Smooth muscle cell (in vitro differentiated cells): Measurements from ENCODE around the gene ABHD4. TPM values are rescaled to one million over a fixed set of nuclear protein-coding genes. Genes with fewer than 3 reads are reported as not detected.
A peak's percentile ranks its signal among the peaks of the same experiment; 100 is the strongest.

Experiments
- DNase-seq: peaks from one replicate; lab custom pipeline; 2025; ENCODE audit not compliant: unreplicated experiment; lab: John Stamatoyannopoulos, UW
- H2AFZ ChIP-seq: fragments of 200-600 bp; sonication (generic); 2 replicates; pipeline ENCODE4 v1.6.0; 2016; ENCODE audit warnings: antibody characterized with exemption, low read depth, mild to moderate bottlenecking
- H3F3A ChIP-seq: fragments of 200-600 bp; sonication (generic); 2 replicates; pipeline ENCODE4 v1.6.0; 2017; ENCODE audit warnings: antibody characterized with exemption, low read depth
- H3K27ac ChIP-seq: fragments of 200-600 bp; sonication (generic); 2 replicates; pipeline ENCODE4 v1.5.1; 2016; ENCODE audit warnings: low read depth, mild to moderate bottlenecking
- H3K27me3 ChIP-seq: fragments of 200-600 bp; sonication (generic); 2 replicates; pipeline ENCODE4 v1.6.1; 2016; ENCODE audit warnings: low read depth, mild to moderate bottlenecking
- H3K36me3 ChIP-seq: fragments of 200-600 bp; sonication (generic); 2 replicates; pipeline ENCODE4 v1.5.1; 2016; ENCODE audit warnings: low read depth
- H3K4me1 ChIP-seq: fragments of 200-600 bp; sonication (generic); 2 replicates; pipeline ENCODE4 v1.5.1; 2016; ENCODE audit warnings: low read depth
- H3K4me2 ChIP-seq: fragments of 200-600 bp; sonication (generic); 2 replicates; pipeline ENCODE4 v1.6.0; 2016; ENCODE audit warnings: mild to moderate bottlenecking
- H3K4me3 ChIP-seq: fragments of 200-600 bp; sonication (generic); 2 replicates; pipeline ENCODE4 v1.5.1; 2016; ENCODE audit warnings: mild to moderate bottlenecking
- H3K79me2 ChIP-seq: fragments of 200-600 bp; sonication (generic); 2 replicates; pipeline ENCODE4 v1.6.0; 2016; ENCODE audit warnings: low read depth, mild to moderate bottlenecking
- H3K9ac ChIP-seq: fragments of 200-600 bp; sonication (generic); 2 replicates; pipeline ENCODE4 v1.6.0; 2016; ENCODE audit warnings: low read depth
- H3K9me3 ChIP-seq: fragments of 200-600 bp; sonication (generic); replicated peaks from 2 replicates; pipeline ENCODE4 v1.5.1; 2016; ENCODE audit warnings: low read depth
- H4K20me1 ChIP-seq: fragments of 200-600 bp; sonication (generic); 2 replicates; pipeline ENCODE4 v1.6.0; 2016; ENCODE audit warnings: low read depth
- WGBS: methylation state at CpG from one replicate; pipeline ENCODE4 v1.1.7; 2016; ENCODE audit warnings: low lambda C conversion rate; 5-methylcytosine and 5-hydroxymethylcytosine counted together
- polyA plus RNA-seq: library from polyadenylated mRNA; unstranded; fragments of >200 nt; fragmentation: Nextera tagmentation; extraction: Ambion mirVana; gene quantifications from 2 replicates; pipeline ENCODE4 v1.2.1, GENCODE V29; 2016
- total RNA-seq: library from RNA; depleted of rRNA; stranded (reverse); fragments of >200 nt; gene quantifications from 2 replicates; pipeline ENCODE4 v1.2.3, GENCODE V29; 2014
- TF ChIP-seq, protein P1 (sequence below): fragments of 200-600 bp; sonication (generic); IDR thresholded peaks from 2 replicates; pipeline ENCODE4 v1.5.1; 2017; ENCODE audit warnings: borderline replicate concordance, mild to moderate bottlenecking, antibody characterized with exemption; ENCODE audit not compliant: insufficient read depth, poor library complexity, severe bottlenecking

ABHD4 gene
- total and polyA plus RNA-seq, 2 experiments from 2014 or later = 9.7 to 13.9 TPM

DNA sequence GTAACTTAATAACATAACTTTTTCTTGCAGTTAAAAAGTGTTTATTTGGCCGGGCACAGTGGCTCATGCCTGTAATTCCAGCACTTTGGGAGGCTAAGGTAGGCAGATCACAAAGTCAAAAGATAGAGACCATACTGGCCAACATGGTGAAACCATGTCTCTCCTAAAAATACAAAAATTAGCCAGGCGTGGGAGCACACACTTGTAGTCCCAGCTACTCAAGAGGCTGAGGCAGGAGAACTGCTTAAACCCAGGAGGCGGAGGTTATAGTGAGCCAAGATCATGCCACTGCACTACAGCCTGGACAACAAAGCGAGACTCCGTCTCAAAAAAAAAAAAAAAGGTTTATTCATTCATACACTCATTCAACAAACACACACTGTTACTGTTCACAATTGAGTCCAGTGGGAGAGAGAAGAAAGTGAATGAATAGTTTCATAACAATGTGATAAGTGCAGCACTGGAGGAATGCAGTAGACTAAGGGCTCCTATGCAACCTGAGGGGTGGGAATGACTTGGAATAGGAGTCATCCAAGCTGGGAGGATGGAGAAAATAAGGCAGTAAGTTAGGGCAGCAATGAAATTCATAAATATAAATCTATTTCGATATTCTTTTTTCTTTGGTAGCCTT, 28.9 kb upstream of the ABHD4 start:
- Histone ChIP-seq H3K27ac (no peak overlapping the region), H3K9me3 (no peaks in the 10 kb centered on the region), H3F3A (peaks cover 12% of the 10 kb centered on the region), H3K27me3 (no peaks in the 10 kb centered on the region), H3K4me1 (peaks cover 14% of the 10 kb centered on the region), H3K9ac (no peak overlapping the region), H2AFZ (no peak overlapping the region), H3K4me2 (no peak overlapping the region), H4K20me1 (peaks cover 51% of the 10 kb centered on the region), H3K4me3 (no peak overlapping the region), H3K36me3 (peaks cover 7% of the 10 kb centered on the region), H3K79me2 (peaks cover 23% of the 10 kb centered on the region)
- DNase-seq = no peak
- TF ChIP-seq, protein P1, sequence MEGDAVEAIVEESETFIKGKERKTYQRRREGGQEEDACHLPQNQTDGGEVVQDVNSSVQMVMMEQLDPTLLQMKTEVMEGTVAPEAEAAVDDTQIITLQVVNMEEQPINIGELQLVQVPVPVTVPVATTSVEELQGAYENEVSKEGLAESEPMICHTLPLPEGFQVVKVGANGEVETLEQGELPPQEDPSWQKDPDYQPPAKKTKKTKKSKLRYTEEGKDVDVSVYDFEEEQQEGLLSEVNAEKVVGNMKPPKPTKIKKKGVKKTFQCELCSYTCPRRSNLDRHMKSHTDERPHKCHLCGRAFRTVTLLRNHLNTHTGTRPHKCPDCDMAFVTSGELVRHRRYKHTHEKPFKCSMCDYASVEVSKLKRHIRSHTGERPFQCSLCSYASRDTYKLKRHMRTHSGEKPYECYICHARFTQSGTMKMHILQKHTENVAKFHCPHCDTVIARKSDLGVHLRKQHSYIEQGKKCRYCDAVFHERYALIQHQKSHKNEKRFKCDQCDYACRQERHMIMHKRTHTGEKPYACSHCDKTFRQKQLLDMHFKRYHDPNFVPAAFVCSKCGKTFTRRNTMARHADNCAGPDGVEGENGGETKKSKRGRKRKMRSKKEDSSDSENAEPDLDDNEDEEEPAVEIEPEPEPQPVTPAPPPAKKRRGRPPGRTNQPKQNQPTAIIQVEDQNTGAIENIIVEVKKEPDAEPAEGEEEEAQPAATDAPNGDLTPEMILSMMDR = no peak
- WGBS = 98% methylated on average over 6 of the region's 6 CpGs

DNA sequence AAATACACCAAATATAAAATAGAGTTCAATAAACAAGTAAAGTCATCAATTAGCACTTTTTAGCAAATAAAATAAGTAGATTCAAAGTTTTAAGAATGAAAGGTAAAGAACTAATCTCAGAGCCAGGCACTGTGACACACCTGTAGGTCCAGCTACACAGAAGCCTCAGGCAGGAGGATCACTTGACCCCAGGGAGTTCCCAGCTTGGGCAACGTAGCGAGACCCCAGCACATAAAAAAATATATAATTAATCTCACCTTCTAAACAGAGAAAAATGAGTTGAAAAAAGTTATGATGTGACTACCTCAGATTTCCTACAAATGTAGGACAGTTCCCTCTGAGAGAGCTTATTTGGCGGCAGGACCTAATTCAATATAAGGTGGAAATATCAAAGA, 28.4 kb upstream of the ABHD4 start:
- no peak overlapping the region for H3K4me2 ChIP-seq
- WGBS = 75% methylated on average over 3 of the region's 3 CpGs

DNA sequence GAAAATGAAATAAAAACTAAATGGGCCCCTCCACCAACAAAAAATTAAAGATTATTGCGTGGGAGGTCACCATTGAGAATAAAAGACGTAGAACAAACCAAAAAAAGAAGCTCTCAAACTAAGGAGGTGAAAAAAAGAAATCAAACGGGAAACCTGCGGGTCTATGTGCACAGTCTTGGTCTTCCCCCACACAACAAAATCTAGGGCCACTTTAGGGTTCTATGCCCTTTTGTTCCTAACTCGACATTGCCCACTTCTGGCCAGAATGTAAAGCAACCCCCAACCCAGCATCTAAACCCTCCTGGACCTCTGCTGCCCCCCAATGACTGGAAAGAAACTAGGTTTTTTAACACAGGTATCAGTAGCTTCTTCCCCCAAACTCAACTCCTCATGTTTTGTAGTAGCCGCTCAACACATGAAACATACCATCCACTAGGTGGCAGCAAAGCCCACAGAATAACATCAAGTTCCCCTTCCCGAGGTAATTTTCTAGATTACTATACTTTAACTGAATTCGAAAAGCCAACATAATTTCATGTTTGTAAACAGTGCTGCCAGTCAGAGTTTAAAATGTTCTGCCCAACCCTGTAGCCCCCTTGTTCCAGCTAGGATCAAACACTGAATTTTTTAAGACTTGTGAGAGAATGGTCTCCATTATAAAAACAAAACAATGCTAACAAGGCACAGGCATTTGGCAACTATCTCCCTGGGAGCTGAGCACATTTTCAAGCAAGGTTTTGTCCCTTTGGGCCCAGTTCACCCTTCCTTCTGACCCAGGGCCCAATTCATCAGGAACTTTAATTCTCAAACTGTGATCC, 27.8 kb upstream of the ABHD4 start:
- H3K4me3 ChIP-seq = no peak overlapping the region
- no peaks in the 10 kb centered on the region for H3K27me3 ChIP-seq
- no peak overlapping the region for H2AFZ ChIP-seq
- TF ChIP-seq, protein P1 = peak; percentile 86
- H3K27ac ChIP-seq = peak overlapping the region; percentile 63
- peaks cover 3% of the 10 kb centered on the region for H3K4me1 ChIP-seq
- peaks cover 51% of the 10 kb centered on the region for H4K20me1 ChIP-seq
- peak; percentile 26 for DNase-seq
- peaks cover 15% of the 10 kb centered on the region for H3K36me3 ChIP-seq
- WGBS = 29% methylated on average over 8 of the region's 8 CpGs
- no peak overlapping the region for H3K4me2 ChIP-seq
- H3K79me2 ChIP-seq = peaks cover 33% of the 10 kb centered on the region
- H3F3A ChIP-seq = peaks cover 15% of the 10 kb centered on the region
- H3K9ac ChIP-seq = no peak overlapping the region
- H3K9me3 ChIP-seq = no peaks in the 10 kb centered on the region

More for the DNA sequence above, 28.4 kb upstream of the ABHD4 start:
- Histone ChIP-seq H3F3A (peaks cover 17% of the 10 kb centered on the region), H3K27me3 (no peaks in the 10 kb centered on the region), H4K20me1 (peaks cover 50% of the 10 kb centered on the region), H3K79me2 (peaks cover 27% of the 10 kb centered on the region), H3K9me3 (no peaks in the 10 kb centered on the region), H2AFZ (no peak overlapping the region), H3K4me1 (peaks cover 9% of the 10 kb centered on the region), H3K36me3 (peaks cover 12% of the 10 kb centered on the region), H3K4me3 (no peak overlapping the region), H3K9ac (no peak overlapping the region), H3K27ac (no peak overlapping the region)
- TF ChIP-seq, protein P1 = no peak
- no peak for DNase-seq
